ENCODE data around the gene TMEM131.
"Not testable (repeated sequence)": the region's sequence is repeated elsewhere in the genome, so short reads cannot be mapped to it uniquely, and the experiment has no call there.

Gene TMEM131

DNA sequence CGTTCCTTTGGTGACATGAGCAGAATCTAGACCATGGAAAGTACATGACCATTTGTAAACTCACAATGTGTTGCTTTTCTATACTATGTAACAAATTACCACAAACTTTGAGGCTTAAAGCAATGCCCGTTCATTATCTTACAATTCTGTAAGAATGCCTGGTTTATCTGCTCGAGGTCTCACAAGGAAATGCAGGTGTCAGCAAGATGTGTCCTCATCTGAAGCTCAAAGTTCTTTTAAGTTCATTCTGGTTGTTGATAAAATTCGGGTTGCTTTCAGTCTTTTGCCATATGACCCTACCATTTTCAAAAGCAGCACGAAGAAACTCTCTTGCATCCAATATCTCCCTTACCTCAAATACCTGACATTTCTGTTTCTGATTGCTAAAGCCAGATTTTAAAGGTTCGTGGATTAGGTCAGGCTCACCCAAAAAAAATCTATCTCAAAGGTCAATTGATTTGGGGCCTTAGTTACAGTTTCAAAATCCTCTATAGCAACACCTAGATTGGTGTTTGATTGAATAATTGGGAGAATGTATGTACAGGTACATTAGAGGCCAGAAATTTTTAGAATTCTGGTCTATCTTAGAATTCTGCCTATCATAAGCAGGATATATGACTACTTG lies 125.9 kb downstream of the TMEM131 start:
- DNase-seq = no peak

- DNase-seq = peak in 1 of 56 donors; percentile 2
Observed at GRCh38 chr2:97868986-97869721, 126.6 kb downstream of the TMEM131 start.

- no peak for DNase-seq
Observed at GRCh38 chr2:97863829-97864228, 131.9 kb downstream of the TMEM131 start.

- DNase-seq = no peak
Observed at GRCh38 chr2:97861177-97861576, 134.6 kb downstream of the TMEM131 start.

DNA sequence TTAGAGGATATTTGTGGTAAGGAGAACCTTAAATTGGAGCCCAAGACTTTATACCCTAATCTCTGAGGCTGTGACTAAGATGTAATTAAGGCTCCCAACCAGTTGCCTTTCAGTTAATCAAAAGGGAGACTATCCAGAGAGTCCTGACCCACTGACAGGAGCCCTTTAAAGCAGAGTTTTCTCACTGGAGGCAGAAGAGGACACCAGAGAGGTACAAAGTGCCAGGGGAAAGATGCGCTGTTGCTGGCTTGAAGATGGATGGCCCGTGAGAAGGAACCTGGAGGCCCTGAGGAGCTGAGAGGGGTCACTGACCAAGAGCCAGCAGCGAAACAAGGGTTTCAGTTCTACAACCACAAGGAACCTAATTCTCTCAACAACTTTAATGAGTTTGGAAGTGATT lies 137.3 kb downstream of the TMEM131 start:
- no peak for DNase-seq

DNA sequence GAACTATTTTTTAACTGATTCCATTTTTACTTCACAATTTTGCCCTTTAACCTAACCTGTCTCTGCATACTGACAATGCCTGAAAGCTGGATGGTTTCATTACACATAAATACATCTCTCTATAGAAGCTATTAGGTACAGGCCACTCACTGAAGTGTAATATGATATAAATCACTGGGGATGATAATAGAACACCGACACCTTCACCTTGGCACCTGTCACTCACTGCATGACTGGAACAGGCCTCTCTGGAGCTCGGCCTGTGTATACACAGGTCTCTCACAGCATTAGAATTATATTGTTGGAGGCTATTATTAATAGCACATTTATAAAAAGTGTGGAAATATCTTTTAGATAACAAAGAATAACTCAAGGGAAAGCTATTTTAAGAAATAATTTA lies 138.2 kb downstream of the TMEM131 start:
- no peak for DNase-seq

GRCh38 chr2:97853057-97853456 lies 142.7 kb downstream of the TMEM131 start:
- not testable (repeated sequence) for DNase-seq

- DNase-seq = no peak
Observed at GRCh38 chr2:97851172-97851571, 144.6 kb downstream of the TMEM131 start.

DNA sequence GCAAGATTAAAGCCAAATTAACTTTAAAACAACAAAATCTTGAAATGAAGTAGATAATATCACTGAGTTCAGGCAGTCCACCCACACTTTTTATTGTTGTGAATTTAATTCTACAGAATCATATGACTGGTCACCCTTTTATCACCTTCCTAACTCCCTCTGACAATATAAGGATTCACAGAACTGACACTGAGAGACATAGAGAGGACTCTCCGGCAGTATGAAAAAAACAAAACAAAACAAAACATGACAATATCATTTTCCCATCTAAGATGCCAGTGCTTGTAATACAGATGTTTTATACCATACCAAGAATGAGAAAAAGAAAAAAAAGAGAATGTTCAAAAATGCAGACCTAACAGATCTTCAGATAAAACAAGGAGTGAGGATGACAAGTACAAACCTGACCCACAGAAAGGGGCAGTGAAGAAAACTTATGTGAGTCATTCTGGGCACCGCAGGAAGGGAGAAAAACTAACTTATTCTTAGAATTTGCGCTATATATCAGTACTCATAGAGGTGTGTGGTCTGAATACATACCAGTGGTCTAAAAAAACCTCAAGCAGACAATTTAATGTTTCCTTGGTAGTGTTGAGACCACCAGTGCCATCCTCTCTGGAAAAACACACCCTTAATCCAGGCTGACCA lies 145.7 kb downstream of the TMEM131 start:
- DNase-seq = no peak

DNA sequence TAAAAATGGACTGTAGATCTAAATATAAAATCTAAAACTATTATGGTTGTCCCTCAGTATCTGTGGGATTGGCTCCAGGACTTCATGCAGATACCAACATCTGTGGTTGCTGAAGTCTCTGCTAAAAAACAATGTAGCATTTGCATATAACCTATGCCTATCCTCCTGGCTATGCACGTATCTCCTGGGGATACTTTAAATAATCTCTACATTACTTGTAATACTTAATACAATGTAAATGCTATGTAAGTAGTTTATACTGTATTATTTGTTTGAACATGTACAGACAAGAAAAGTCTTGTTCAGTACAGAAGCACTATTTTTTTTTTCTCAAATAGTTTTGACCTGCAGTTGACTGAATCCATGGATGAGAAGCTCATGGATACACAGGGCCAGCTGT lies 147.4 kb downstream of the TMEM131 start:
- DNase-seq = no peak

- not testable (repeated sequence) for DNase-seq
Observed at GRCh38 chr2:97846716-97847115, 149.0 kb downstream of the TMEM131 start.

GRCh38 chr2:97845818-97846217 lies 149.9 kb downstream of the TMEM131 start:
- DNase-seq = no peak

GRCh38 chr2:97845133-97845532 lies 150.6 kb downstream of the TMEM131 start:
- no peak for DNase-seq

DNA sequence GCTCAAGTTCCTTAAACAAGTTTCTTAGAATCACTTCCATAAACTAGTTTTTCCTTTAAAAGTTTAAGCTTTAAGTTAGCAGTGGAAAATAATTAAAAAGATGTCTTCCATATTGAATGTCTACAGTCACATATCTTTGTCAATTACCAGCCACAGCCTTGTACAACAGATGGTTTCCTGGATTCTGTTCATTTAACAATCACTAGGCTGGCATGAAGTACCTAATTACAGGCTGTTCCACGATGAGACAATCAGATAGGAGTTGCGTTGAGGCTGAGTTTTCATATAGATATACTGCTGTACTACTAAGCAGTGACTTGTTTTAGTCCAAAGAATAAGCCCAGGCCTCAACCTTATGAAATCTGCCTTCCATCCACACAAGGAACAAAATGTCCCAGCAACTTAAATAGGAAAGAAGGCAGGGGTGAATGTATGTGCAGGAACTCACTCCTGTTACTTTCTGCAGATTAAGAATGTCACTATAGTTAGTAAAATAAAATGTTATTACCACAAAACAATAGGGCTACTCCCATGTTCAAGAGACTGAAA lies 151.4 kb downstream of the TMEM131 start:
- DNase-seq = no peak

GRCh38 chr2:97840198-97840597 lies 155.6 kb downstream of the TMEM131 start:
- DNase-seq = no peak

DNA sequence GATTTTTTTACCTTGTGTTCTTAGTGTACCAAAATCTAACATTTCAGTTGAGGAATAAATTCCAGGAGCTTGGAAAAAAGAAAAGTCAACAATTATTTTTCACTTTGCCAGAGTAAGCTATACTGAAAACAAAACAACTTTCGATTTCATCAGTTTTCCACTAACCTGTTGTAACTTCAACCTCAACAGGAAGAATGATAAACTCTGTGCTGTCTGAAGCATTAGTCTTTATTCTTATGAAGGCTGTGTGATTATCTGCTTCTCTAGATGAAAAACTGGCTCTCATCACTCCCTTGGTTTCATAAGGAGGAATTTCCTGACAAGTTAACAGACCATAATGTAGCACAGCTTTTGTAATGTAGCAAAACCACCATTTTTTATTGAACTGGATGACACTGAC lies 161.1 kb downstream of the TMEM131 start:
- no peak for DNase-seq

- DNase-seq = no peak
Observed at GRCh38 chr2:97831121-97831520, 164.6 kb downstream of the TMEM131 start.

DNA sequence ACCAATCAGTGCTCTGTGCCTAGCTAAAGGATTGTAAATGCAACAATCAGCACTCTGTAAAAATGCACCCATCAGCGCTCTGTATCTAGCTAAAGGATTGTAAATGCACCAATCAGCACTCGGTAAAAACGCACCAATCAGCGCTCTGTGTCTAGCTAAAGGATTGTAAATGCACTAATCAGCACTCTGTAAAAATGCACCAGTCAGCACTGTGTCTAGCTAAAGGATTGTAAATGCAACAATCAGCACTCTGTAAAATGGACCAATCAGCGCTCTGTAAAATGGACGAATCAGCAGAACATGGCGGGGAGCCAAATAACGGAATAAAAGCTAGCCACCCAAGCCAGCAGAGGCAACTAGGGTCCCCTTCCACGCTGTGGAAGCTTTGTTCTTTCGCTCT lies 166.5 kb downstream of the TMEM131 start:
- DNase-seq = not testable (repeated sequence)

GRCh38 chr2:97827013-97827412 lies 168.7 kb downstream of the TMEM131 start:
- not testable (repeated sequence) for DNase-seq

GRCh38 chr2:97826266-97826847 lies 169.4 kb downstream of the TMEM131 start:
- DNase-seq = not testable (repeated sequence)

DNA sequence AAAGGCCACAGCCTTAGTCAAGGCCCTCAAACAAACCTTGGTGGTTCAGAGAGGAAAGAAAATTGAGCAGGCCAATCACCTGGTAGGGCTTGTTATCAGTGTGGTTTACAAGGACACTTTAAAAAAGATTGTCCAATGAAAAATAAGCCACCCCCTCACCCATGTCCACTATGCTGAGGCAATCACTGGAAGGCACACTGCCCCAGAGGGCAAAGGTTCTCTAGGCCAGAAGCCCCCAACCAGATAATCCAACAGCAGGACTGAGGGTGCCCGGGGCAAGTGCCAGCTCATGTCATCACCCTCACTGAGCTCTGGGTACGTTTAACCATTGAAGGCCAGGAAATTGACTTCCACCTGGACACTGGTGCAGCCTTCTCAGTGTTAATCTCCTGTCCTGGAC lies 171.7 kb downstream of the TMEM131 start:
- DNase-seq = not testable (repeated sequence)

- not testable (repeated sequence) for DNase-seq
Observed at GRCh38 chr2:97821862-97822261, 173.9 kb downstream of the TMEM131 start.

Data from nucleus accumbens (tissue), 56 donors.